HG03439 (cell line): ENCODE measurements around the gene FERMT3.
"Not testable (repeated sequence)": the region's sequence is repeated elsewhere in the genome, so short reads cannot be mapped to it uniquely, and the experiment has no call there.

Experiments
- ATAC-seq: cut with Tn5 transposase; IDR thresholded peaks from one replicate; pipeline ENCODE4 v1.9.1; 2021; ENCODE audit warnings: mild to moderate bottlenecking, moderate library complexity; ENCODE audit not compliant: unreplicated experiment

FERMT3 gene

DNA sequence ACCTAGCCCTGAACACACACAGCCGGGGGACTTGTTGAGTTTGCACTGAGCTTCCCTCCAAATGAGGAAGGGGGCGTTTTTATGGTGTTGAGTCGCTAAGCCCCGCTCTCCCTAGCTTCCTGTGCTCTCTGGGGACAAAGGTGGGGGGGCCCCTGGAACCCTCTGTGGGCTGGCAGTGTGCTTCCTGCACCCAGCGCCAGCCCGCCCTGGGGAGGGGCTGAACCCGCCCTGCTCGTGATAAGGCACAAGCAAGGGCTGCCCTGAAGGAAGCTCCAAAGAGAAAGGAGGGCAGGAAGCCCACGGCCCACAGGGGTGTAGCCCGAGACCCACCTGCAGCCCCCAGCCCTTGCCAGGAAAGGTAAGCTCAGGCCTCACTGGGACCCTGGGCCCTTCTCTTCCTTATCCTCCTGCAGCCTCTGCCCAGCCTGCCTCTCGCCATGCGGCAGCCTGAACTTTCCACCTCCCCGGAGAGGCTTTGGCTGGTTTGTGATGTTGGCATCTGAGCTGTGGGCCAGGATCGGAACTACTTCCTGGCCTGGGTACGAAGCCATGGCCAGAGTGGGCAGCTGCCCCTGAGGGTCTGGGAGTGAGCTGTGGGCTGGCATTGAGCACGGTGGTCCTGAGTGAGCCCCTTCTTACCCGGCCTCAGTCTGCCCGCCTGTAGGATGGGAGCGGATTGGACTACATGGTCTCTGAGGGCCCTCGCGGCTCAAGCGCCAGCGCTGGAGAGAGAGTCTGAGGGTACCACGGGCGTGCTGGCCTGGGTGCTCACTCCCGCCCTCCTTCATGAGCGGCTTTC, at the start of gene FERMT3:
FERMT3 (plus strand) TSS at position 265 of the 799 bp plus-strand sequence. CDS start 644 bp downstream, outside the sequence.
- ATAC-seq: no peak

DNA sequence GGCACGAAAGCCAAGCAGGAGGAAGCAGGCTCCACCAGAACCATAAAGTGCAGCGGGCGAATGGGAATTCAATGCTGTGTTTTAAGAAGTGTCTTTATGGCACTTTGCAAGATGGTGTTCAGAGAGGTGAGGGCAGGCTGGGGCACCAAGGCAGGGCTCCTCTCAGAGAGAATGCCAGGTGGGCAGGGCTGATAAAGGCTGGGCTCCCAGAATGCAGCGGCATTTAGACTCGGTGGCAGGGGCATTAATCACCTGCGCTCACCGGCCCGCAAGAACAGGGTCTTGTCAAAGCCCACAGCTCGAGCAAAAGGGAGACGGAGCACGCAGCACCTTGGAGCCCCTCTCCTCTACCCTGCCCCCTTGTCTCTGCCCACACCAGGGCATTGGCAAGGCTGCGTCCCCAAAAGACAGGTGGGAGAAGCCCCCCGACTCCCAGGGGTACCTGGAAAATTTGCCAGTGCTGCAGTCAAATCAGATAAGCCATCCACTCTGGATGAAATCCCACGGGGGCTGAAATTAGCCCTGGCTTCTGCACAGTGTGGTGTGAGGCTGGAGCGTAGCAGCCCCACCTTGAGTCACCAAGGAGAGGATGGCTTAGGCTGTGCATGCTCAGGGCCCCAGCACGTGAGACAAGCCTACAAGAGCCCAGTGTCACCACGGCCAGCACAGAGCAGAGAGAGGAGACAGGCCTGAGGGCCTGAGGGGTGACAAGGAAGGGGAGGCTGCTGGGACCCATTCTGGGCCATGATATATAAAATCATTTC, 48.7 kb upstream of the FERMT3 start:
- ATAC-seq: no peak

- no peak for ATAC-seq
Observed at GRCh38 chr11:64161037-64161436, 45.5 kb upstream of the FERMT3 start.

DNA sequence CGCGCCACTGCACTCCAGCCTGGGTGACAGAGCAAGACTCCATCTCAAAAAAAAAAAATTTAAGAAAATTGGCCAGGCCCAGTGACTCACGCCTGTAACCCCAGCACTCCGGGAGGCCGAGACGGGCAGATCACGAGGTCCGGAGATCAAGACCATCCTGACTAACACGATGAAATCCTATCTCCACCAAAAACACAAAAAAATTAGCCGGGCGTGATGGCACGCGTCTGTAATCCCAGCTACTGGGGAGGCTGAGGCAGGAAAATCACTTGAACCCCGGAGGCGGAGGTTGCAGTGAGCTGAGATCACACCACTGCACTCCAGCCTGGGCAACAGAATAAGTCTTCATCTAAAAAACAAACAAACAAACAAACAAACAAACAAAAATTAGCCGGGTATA, 43.8 kb upstream of the FERMT3 start:
- ATAC-seq: not testable (repeated sequence)

- no peak for ATAC-seq
Observed at GRCh38 chr11:64163951-64164350, 42.6 kb upstream of the FERMT3 start.

DNA sequence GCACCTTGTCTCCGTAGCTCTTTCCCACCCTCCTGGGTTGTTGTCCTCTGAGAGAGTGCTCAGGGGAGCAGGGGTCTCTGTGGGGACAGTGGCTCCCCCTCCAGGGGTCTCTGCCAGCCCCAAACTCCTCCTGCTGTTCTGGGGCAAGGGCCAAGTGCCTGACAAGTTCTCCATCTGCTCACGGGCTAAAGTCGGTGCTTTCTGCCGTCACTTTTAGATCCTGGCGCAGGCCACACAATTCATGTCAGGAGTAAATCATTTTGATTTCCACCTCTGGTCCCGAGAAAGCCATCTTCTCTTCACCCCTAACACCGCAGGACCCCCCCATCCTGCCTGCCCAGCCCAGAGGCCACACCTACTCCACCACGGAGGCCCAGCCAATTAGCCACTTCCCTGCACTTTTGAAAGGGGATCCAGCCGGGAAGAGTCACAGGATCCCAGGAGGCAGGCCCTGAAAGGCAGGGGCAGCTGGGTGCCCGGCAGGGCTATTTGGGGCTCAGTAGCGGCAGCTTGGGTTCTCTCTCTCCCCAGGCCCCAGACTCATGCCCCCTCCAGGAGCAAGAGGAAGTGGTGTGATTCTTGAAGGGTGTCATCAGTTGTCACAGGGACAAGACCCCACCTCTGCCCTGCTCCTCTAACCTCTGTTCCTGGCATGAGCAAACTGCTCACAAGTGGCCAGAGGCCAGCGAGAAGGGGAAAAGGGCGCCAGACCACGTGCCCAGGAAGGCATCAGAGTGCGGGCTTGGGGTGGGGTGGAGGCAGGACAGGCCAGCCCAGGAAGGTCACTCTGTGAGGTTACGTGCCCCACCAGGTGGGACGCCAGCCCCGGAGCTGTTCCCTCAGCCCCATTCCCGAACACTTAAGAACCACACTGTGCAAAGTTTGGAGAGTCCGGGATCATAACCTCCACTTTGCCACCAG, 41.9 kb upstream of the FERMT3 start:
- no peak for ATAC-seq

- no peak for ATAC-seq
Observed at GRCh38 chr11:64165481-64165841, 41.1 kb upstream of the FERMT3 start.

GRCh38 chr11:64165842-64166635, 40.5 kb upstream of the FERMT3 start, which contains the start of gene MACROD1:
Gene MACROD1, minus strand, starts transcription at chr11:64166113. Its CDS starts 119 bp downstream, at chr11:64165994.
- ATAC-seq: peak; percentile 89

GRCh38 chr11:64170419-64170818, 36.1 kb upstream of the FERMT3 start:
- ATAC-seq: no peak

GRCh38 chr11:64173616-64174355, 32.7 kb upstream of the FERMT3 start:
- ATAC-seq: no peak

- no peak for ATAC-seq
Observed at GRCh38 chr11:64176751-64177150, 29.8 kb upstream of the FERMT3 start.

DNA sequence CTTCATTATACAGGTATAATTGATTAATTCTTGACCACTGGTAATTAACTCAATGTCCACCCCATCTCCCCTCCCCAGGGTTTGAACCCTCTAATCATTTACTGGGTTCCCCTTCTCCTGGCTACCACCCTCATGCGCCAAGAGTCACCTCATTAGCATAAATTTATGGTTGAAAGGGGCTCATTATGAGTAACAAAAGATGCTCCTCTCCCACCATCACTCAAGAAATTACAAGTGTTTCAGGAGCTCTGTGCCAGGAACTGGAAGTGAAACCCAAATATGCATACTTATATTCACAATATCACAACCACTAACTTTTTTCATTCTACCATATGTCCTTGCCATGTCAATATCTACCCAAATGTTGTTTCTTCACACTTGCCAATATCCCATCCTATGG, 28.3 kb upstream of the FERMT3 start:
- ATAC-seq: no peak

DNA sequence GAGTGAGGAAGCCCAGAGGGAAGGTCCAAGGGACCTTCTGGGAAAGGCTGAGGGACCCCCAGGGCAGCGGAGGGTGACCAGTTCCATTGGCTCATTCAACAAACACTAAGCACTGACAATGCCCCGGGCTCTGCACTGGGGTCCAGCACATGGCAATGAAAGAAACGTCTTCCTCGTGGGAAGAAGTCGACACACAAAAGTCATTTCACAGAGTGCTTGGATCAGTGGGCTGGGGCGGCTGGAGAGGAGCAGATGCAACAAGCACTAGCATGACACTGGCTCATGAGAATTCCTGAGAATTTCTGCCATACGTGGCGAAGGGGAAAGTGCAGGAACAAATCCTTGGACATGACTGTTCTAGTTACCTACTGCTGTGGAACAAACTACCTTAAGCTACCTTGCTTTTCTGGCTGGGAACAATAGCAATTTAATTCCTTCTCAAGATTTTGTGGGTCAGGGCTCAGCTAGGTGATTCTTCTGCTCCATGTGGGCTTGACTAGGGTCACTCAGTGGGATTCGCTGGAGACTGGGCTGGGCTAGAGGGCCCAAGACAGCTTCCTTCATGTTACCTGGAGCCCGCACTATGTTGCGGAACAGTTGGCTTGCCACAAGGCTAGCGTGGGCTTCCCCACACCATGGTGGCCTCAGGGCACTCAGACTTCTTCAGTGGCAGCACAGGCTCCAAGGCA, 27.4 kb upstream of the FERMT3 start:
- no peak for ATAC-seq

DNA sequence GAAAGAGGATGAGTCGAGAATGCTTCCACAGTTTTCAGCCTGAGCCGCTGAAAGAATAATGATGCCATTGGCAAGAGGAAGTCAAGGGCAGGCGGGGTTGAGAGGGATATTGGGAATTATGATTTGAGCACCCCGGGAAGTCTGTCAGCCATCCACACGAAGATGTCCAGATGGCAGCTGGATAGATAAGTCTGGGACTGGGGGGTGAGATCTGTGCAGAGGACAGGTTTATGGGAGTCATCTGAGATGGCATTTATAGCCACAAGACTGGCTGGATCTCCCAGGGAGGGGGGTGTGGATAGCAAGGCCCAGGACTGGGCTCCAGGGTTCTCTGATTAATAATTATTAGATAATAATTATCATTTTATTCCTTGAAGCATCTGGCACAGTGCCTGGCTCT, 25.6 kb upstream of the FERMT3 start:
- no peak for ATAC-seq

GRCh38 chr11:64181506-64182411, 24.8 kb upstream of the FERMT3 start:
- no peak for ATAC-seq

GRCh38 chr11:64183890-64184289, 22.6 kb upstream of the FERMT3 start:
- no peak for ATAC-seq

DNA sequence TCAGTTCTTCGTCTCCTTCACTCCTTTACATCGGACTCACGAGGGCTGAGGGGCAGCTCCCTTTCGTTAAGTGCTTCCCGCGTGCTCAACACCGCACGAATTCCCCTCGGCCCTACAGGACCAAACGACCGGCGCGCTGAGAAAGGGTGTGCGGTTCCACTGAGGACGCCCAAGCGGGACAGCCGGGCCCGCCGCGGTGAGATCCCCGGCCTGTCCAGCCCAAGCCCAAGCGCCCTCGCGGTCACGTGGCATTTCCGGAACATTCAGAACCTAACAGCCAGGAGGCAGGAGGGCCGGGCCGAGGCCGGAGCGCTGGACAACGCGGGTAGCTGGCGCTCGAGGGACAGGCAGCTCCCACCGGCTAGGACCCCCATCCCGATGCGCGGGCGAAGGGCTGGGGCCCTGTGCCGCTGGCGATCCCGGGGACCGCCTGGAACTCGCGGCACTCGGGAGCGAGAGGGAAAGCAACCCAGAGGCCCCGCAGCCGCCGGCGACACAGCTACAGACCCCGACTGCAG, 21.3 kb upstream of the FERMT3 start:
- peak; percentile 29 for ATAC-seq
